Activated T-cell treated with anti-CD3 and anti-CD28 coated beads, Interleukin-2, amount 50 U/mL, for 1 hour (primary cell): ENCODE measurements around the gene SH3YL1.

Source experiments
- DNase-seq: peaks from one replicate; pipeline ENCODE4 v3.0.0-alpha.2; 2020

Gene SH3YL1

GRCh38 chr2:256094-256493 lies 7.7 kb downstream of the SH3YL1 start:
- DNase-seq, result no peak

- DNase-seq, result no peak
These were observed 8.6 kb downstream of the SH3YL1 start for GRCh38 chr2:255195-255594.

- no peak for DNase-seq
These were observed 9.6 kb downstream of the SH3YL1 start for GRCh38 chr2:254241-254640.

GRCh38 chr2:253202-253638 lies 10.6 kb downstream of the SH3YL1 start:
- no peak for DNase-seq

GRCh38 chr2:252001-252602 lies 11.7 kb downstream of the SH3YL1 start:
- no peak for DNase-seq

GRCh38 chr2:249538-250042 lies 14.2 kb downstream of the SH3YL1 start:
- DNase-seq, result no peak

GRCh38 chr2:248724-249123 lies 15.1 kb downstream of the SH3YL1 start:
- no peak for DNase-seq

GRCh38 chr2:246489-247144 lies 17.2 kb downstream of the SH3YL1 start:
- DNase-seq, result no peak

- no peak for DNase-seq
These were observed 19.3 kb downstream of the SH3YL1 start for GRCh38 chr2:244547-244946.

- DNase-seq, result no peak
These were observed 25.0 kb downstream of the SH3YL1 start for GRCh38 chr2:238869-239268.

GRCh38 chr2:238431-238830 lies 25.4 kb downstream of the SH3YL1 start:
- no peak for DNase-seq

GRCh38 chr2:237878-238277 lies 26.0 kb downstream of the SH3YL1 start:
- DNase-seq, result no peak

- DNase-seq, result no peak
These were observed 26.8 kb downstream of the SH3YL1 start for GRCh38 chr2:236993-237539.

GRCh38 chr2:234421-234820 lies 29.4 kb downstream of the SH3YL1 start:
- no peak for DNase-seq

GRCh38 chr2:233030-233429 lies 30.8 kb downstream of the SH3YL1 start:
- no peak for DNase-seq

- DNase-seq, result no peak
These were observed 32.2 kb downstream of the SH3YL1 start for GRCh38 chr2:231521-232185.

GRCh38 chr2:228518-229278 lies 35.1 kb downstream of the SH3YL1 start:
- DNase-seq, result no peak

- DNase-seq, result no peak
These were observed 35.7 kb downstream of the SH3YL1 start for GRCh38 chr2:228115-228514.

- no peak for DNase-seq
These were observed 39.7 kb downstream of the SH3YL1 start for GRCh38 chr2:223971-224760.

GRCh38 chr2:223451-223850 lies 40.4 kb downstream of the SH3YL1 start:
- no peak for DNase-seq

- DNase-seq, result no peak
These were observed 47.8 kb downstream of the SH3YL1 start for GRCh38 chr2:216068-216467.
